K562 (cell line): ENCODE results near the gene EP300.

Experiments used
- ETS2 ChIP-seq: IDR thresholded peaks from 2 replicates; pipeline ENCODE4 v1.6.1; 2016; ENCODE audit warnings: borderline replicate concordance, missing genetic modification characterization, mild to moderate bottlenecking, moderate library complexity, missing compliant biosample characterization; ENCODE audit not compliant: poor library complexity, severe bottlenecking
- ETV6 ChIP-seq, 3 experiments: fragments of 150-350 bp in 1 of 3; sonication (generic) in 1 of 3; formaldehyde crosslinking in 1 of 3; IDR thresholded peaks; 2 replicates each; pipeline versions ENCODE4 v1.6.1 to v1.8.0; 2014 to 2022; ENCODE audit warnings: borderline replicate concordance in 2 of 3, low read depth in 2 of 3, antibody characterized with exemption in 1 of 3, low read length in 1 of 3, mild to moderate bottlenecking in 1 of 3, missing genetic modification reagents in 1 of 3
- MTA2 ChIP-seq: fragments of 450-650 bp; IDR thresholded peaks from 2 replicates; pipeline ENCODE4 v1.6.1; 2016; ENCODE audit warnings: low read depth
- OTX1 ChIP-seq: fragments of 450-650 bp; formaldehyde crosslinking; IDR thresholded peaks from 2 replicates; pipeline ENCODE4 v1.4.0; 2022; ENCODE audit warnings: mild to moderate bottlenecking
- PATZ1 ChIP-seq: fragments of 250-450 bp; sonication (Bioruptor Pico); IDR thresholded peaks from 2 replicates; pipeline ENCODE4 v1.5.0; 2020; ENCODE audit warnings: mild to moderate bottlenecking, borderline replicate concordance
- PBX2 ChIP-seq, 2 experiments: IDR thresholded peaks in 1 of 2; conservative IDR thresholded peaks in 1 of 2; 2 replicates each; pipeline ENCODE4 v1.6.1; 2016; ENCODE audit warnings: low read depth in 2 of 2, mild to moderate bottlenecking in 1 of 2, missing compliant biosample characterization in 1 of 2, missing genetic modification characterization in 1 of 2, moderate library complexity in 1 of 2
- POLR2A ChIP-seq: fragments of 450-650 bp; conservative IDR thresholded peaks from 2 replicates; pipeline ENCODE4 v1.6.1; 2016
- SMAD1 ChIP-seq: fragments of 150-350 bp; IDR thresholded peaks from 2 replicates; pipeline ENCODE4 v1.6.1; 2014; ENCODE audit warnings: low read length, low read depth; ENCODE audit not compliant: partially characterized antibody

- TF ChIP-seq ETV6 (IDR thresholded peaks at IDR 0.05; ENCODE audit: borderline replicate concordance in 1 of 2, low read depth in 2 of 2, low read length in 1 of 2), result no peak
- no peak for TF ChIP-seq ETV6 (CRISPR knock-in tag; IDR thresholded peaks at IDR 0.05; ENCODE audit: borderline replicate concordance)
- TF ChIP-seq SMAD1, result no peak
- TF ChIP-seq PBX2 (CRISPR knock-in tag; IDR thresholded peaks at IDR 0.05; ENCODE audit: low read depth), result no peak
- TF ChIP-seq PBX2 (tag; conservative IDR thresholded peaks at IDR 0.05; ENCODE audit: low read depth), result no peak
- no peak for TF ChIP-seq ETS2
- TF ChIP-seq OTX1 (CRISPR knock-in tag), result no peak
- TF ChIP-seq POLR2A, result no peak
- no peak for TF ChIP-seq MTA2
- no peak for TF ChIP-seq PATZ1 (CRISPR knock-in tag)
Measured at GRCh38 chr22:41106122-41106968, 14.0 kb downstream of the EP300 start.
